Spleen (tissue), 11 donors: Measurements from ENCODE around the gene LTBP1. TPM values are rescaled to one million over a fixed set of nuclear protein-coding genes. Genes with fewer than 3 reads are reported as not detected.

Source experiments
- DNase-seq: peaks from one replicate; pipeline ENCODE4 v3.0.0-alpha.2; 2020
- H3K27ac ChIP-seq, 8 donors: fragments of 200-600 bp; sonication (generic) in 7 of 8; 1 replicate in 4 of 8; 2 replicates in 4 of 8; pipeline versions ENCODE4 v1.5.0 to v1.8.0; 2016 to 2021; ENCODE audit warnings: inconsistent platforms in 4 of 8, mild to moderate bottlenecking in 4 of 8, moderate library complexity in 1 of 8
- H3K27me3 ChIP-seq, 7 donors: fragments of 200-600 bp; sonication (generic) in 6 of 7; replicated peaks in 1 of 7; 1 replicate in 4 of 7; 2 replicates in 3 of 7; pipeline versions ENCODE4 v1.5.0 to v1.8.0; 2016 to 2021; ENCODE audit warnings: inconsistent platforms in 3 of 7, mild to moderate bottlenecking in 1 of 7
- H3K36me3 ChIP-seq, 6 donors: fragments of 200-600 bp; sonication (generic) in 5 of 6; 1 replicate in 4 of 6; 2 replicates in 2 of 6; pipeline versions ENCODE4 v1.5.0 to v1.8.0; 2016 to 2021; ENCODE audit warnings: inconsistent platforms in 2 of 6
- H3K4me1 ChIP-seq, 6 donors: fragments of 200-600 bp; sonication (generic) in 5 of 6; 1 replicate in 3 of 6; 2 replicates in 3 of 6; pipeline versions ENCODE4 v1.5.0 to v1.8.0; 2016 to 2021; ENCODE audit warnings: inconsistent platforms in 3 of 6
- H3K4me3 ChIP-seq, 8 donors: fragments of 200-600 bp; sonication (generic) in 7 of 8; 1 replicate in 4 of 8; 2 replicates in 4 of 8; pipeline versions ENCODE4 v1.5.0 to v1.8.0; 2016 to 2021; ENCODE audit warnings: inconsistent platforms in 4 of 8, mild to moderate bottlenecking in 4 of 8, moderate library complexity in 2 of 8
- H3K9me3 ChIP-seq, 8 donors: fragments of 200-600 bp; sonication (generic) in 7 of 8; 1 replicate in 4 of 8; 2 replicates in 4 of 8; pipeline versions ENCODE4 v1.5.0 to v1.8.0; 2016 to 2021; ENCODE audit warnings: inconsistent platforms in 4 of 8
- CTCF ChIP-seq, 11 experiments: fragments of 200-600 bp in 7 of 11; fragments of 450-650 bp in 4 of 11; sonication (generic) in 4 of 11; IDR thresholded peaks in 8 of 11; conservative IDR thresholded peaks in 3 of 11; 1 replicate in 7 of 11; 2 replicates in 4 of 11; pipeline versions ENCODE4 v1.4.0 to v1.8.0; 2016 to 2021; ENCODE audit warnings: antibody characterized with exemption in 11 of 11, inconsistent platforms in 4 of 11, mild to moderate bottlenecking in 1 of 11
- POLR2A ChIP-seq, 3 donors: fragments of 450-650 bp; IDR thresholded peaks; one replicate each; pipeline ENCODE4 v1.5.1; 2017; ENCODE audit warnings: antibody characterized with exemption in 3 of 3, mild to moderate bottlenecking in 1 of 3
- POLR2AphosphoS5 ChIP-seq, 3 donors: sonication (generic); formaldehyde crosslinking; IDR thresholded peaks; one replicate each; pipeline ENCODE4 v1.5.1; 2017; ENCODE audit warnings: antibody characterized with exemption in 3 of 3
- WGBS, 5 donors: extraction: QIAGEN DNeasy Blood & Tissue Kit in 3 of 5; methylation state at CpG; one replicate each; pipeline versions ENCODE4 v1.1.5 to v1.1.7; 2013 to 2018; 5-methylcytosine and 5-hydroxymethylcytosine counted together
- intact Hi-C: fragments of 100-400 bp; cut with DNase I; formaldehyde crosslinking; loops from one replicate; pipeline ENCODE4 v1.15.0; 2023; ENCODE audit warnings: low total_unique reads
- polyA plus RNA-seq, 3 donors: library from polyadenylated mRNA; stranded (reverse); fragments of 200-250 nt; gene quantifications; one replicate each; pipeline ENCODE4 v1.2.1, GENCODE V29; 2013
- total RNA-seq, 7 donors: library from RNA; depleted of rRNA in 3 of 7; stranded (reverse); fragments of >200 nt in 3 of 7; fragmentation: NEBNext Ultra II Directional in 4 of 7; extraction: Animal tissue kit (Norgen Biotek cat#: 25700) in 4 of 7; gene quantifications; one replicate each; pipeline versions ENCODE4 v1.1.0 to v1.2.1, GENCODE V29; 2016 to 2021
- donor health status: healthy with polysubstance abuse.
- donor health status: DM: no; HTN: no; CAD: no; lungs with moderate emphysema.
- donor health status: DM: no; HTN: no; CAD: no.
- donor health status: Bipolar disorder and iron deficiency.
- donor health status: healthy.
- donor health status: DM: no; HTN: no; CAD: no.
- donor health status: DM: yes; HTN: yes; CAD: no.

Gene LTBP1
- total and polyA plus RNA-seq, 10 donors: 6.8 to 28.0 (median 13.3) TPM

- H3K36me3 ChIP-seq: no peaks in the 10 kb centered on the region
- 82 to 92% (median 86%) methylated on average over 9 of the region's 9 CpGs for WGBS, 5 donors
- TF ChIP-seq POLR2A (IDR thresholded peaks at IDR 0.05): no peak
- no peak for TF ChIP-seq CTCF (IDR thresholded peaks at IDR 0.05 in 8 of 11, conservative IDR thresholded peaks at IDR 0.05 in 3 of 11)
- TF ChIP-seq POLR2AphosphoS5 (IDR thresholded peaks at IDR 0.05): no peak
- no peaks in the 10 kb centered on the region for H3K4me1 ChIP-seq
- no peak for DNase-seq
- H3K27me3 ChIP-seq: peaks cover 0 to 3% (median 0%) of the 10 kb centered on the region in 7 donors
- intact Hi-C loops: no loop called here
- H3K4me3 ChIP-seq: no peak overlapping the region
- no peaks in the 10 kb centered on the region for H3K9me3 ChIP-seq
- H3K27ac ChIP-seq: no peak overlapping the region
Measured at GRCh38 chr2:33202641-33203522, 256.1 kb downstream of the LTBP1 start.

- intact Hi-C loops: no loop called here
- Histone ChIP-seq H3K36me3 (no peaks in the 10 kb centered on the region), H3K27me3 (peaks cover 0 to 3% (median 0%) of the 10 kb centered on the region in 7 donors), H3K4me1 (no peaks in the 10 kb centered on the region), H3K9me3 (no peaks in the 10 kb centered on the region), H3K4me3 (no peak overlapping the region), H3K27ac (no peak overlapping the region)
- no peak for DNase-seq
- no peak for TF ChIP-seq POLR2A (IDR thresholded peaks at IDR 0.05)
- no peak for TF ChIP-seq POLR2AphosphoS5 (IDR thresholded peaks at IDR 0.05)
- TF ChIP-seq CTCF (IDR thresholded peaks at IDR 0.05 in 8 of 11, conservative IDR thresholded peaks at IDR 0.05 in 3 of 11): no peak
- 62 to 82% (median 78%) methylated on average over 2 of the region's 2 CpGs for WGBS, 5 donors
Measured at GRCh38 chr2:33204945-33205344, 258.2 kb downstream of the LTBP1 start.

DNA sequence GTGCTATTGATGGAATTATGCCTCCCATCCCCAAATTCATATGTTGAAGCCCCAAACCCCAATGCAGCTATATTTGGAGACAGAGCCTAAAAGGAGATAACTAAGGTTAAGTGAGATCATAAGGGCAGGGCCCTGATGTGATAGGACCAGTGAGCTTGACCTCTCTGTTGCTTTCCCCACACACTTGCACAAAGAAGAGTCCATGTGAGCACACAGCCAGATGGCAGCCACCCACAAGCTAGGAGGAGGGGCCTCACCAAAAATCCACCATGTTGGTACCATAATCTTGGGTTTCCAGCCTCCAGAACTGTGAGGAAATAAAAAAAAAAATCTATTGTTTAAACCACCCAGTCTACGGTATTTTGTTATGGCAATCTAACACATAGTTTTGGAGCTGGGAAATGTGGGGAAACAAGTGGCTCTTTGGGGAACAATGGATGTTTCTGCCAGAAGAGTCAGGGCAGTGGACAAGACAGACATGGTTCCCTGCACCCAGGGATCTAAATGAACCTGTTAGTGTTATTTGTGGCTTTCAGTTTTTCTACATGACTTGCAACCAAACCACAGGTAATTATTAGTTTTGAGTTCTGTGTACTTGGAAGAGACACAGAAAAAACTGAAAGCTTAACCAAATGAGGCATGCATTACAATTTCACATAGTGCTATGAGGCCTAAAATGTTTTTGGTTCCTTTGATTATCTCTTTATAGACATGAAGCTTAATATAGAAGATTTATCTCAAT is 259.1 kb downstream of the LTBP1 start:
- Histone ChIP-seq H3K36me3 (no peaks in the 10 kb centered on the region), H3K27me3 (peaks cover 0 to 3% (median 0%) of the 10 kb centered on the region in 7 donors), H3K9me3 (no peaks in the 10 kb centered on the region), H3K4me1 (no peaks in the 10 kb centered on the region), H3K4me3 (no peak overlapping the region), H3K27ac (no peak overlapping the region)
- TF ChIP-seq POLR2A (IDR thresholded peaks at IDR 0.05) (no peak), CTCF (IDR thresholded peaks at IDR 0.05 in 8 of 11, conservative IDR thresholded peaks at IDR 0.05 in 3 of 11) (no peak), POLR2AphosphoS5 (IDR thresholded peaks at IDR 0.05) (no peak)
- 76 to 91% (median 83%) methylated on average over 1 of the region's 1 CpG for WGBS, 5 donors
- intact Hi-C loops: no loop called here
- DNase-seq: no peak
